Measurements from ENCODE around the gene CDK5RAP1.

DNA sequence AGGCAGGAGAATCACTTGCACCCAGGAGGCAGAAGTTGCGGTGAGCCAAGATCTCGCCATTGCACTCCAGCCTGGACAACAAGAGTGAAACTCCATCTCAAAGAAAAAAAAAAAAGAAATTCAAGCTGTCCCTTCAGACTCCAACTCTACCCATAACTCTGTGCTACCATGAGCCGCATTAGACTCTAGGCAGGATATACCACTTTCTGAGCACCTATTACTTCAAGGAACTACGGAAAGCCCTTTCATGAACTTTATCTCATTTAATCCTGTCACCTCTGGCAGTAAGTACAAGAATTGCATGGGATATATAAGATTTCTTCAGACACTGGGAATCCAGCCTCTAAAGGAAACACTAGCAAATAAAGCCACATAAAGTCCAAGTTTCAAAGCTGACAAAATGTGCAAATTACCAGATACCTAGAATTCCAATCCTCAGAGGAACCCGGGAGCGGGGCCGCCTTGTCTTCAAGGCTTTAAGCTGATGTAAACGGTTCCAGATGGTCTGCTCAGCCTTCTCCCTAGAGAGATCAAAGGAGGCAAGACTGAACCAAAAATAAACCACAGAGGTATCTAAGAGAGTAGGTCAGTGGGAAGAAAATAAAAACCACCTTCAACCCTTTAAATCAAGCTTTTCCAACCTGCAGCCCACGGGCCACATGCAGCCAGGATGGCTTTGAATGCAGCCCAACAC is 9.4 kb downstream of the CDK5RAP1 start:
- no peak for TF ChIP-seq EZH2phosphoT487 (IDR thresholded peaks at IDR 0.05; ENCODE audit: low read depth)
- TF ChIP-seq, protein P1, sequence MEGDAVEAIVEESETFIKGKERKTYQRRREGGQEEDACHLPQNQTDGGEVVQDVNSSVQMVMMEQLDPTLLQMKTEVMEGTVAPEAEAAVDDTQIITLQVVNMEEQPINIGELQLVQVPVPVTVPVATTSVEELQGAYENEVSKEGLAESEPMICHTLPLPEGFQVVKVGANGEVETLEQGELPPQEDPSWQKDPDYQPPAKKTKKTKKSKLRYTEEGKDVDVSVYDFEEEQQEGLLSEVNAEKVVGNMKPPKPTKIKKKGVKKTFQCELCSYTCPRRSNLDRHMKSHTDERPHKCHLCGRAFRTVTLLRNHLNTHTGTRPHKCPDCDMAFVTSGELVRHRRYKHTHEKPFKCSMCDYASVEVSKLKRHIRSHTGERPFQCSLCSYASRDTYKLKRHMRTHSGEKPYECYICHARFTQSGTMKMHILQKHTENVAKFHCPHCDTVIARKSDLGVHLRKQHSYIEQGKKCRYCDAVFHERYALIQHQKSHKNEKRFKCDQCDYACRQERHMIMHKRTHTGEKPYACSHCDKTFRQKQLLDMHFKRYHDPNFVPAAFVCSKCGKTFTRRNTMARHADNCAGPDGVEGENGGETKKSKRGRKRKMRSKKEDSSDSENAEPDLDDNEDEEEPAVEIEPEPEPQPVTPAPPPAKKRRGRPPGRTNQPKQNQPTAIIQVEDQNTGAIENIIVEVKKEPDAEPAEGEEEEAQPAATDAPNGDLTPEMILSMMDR (IDR thresholded peaks at IDR 0.05; ENCODE audit: low read depth, low read length), result no peak

Measured in OCI-LY3 (cell line).